ENCODE measurements around the gene FANCC.

FANCC gene

GRCh38 chr9:95058121-95058785 is 259.3 kb downstream of the FANCC start:
- DNase-seq: no peak

- DNase-seq: no peak
Measured at GRCh38 chr9:95057101-95057500, 260.4 kb downstream of the FANCC start.

- peak; percentile 69 for DNase-seq
Measured at GRCh38 chr9:95055851-95056551, 261.5 kb downstream of the FANCC start.

- DNase-seq: no peak
Measured at GRCh38 chr9:95055334-95055850, 262.1 kb downstream of the FANCC start.

GRCh38 chr9:95053611-95054570 is 263.6 kb downstream of the FANCC start:
- peak; percentile 60 for DNase-seq

GRCh38 chr9:95049761-95050160 is 267.7 kb downstream of the FANCC start:
- DNase-seq: no peak

All from EL (cell line).